H9 (cell line): ENCODE data around the gene CTDSPL2. TPM values are rescaled to one million over a fixed set of nuclear protein-coding genes. Genes with fewer than 3 reads are reported as not detected.

Experiments used
- DNase-seq: peaks from one replicate; pipeline ENCODE4 v3.0.0-alpha.2; 2017
- H2AFZ ChIP-seq: one replicate; pipeline ENCODE4 v1.6.1; 2013; ENCODE audit warnings: mild to moderate bottlenecking, low read length, control low read depth, moderate library complexity
- H2AK5ac ChIP-seq: 2 replicates; pipeline ENCODE4 v1.6.1; 2013; ENCODE audit warnings: low read length, control low read depth, mixed read lengths; ENCODE audit not compliant: insufficient read length
- H2BK120ac ChIP-seq: one replicate; pipeline ENCODE4 v1.6.1; 2013; ENCODE audit warnings: low read depth, mild to moderate bottlenecking, low read length, control low read depth, inconsistent platforms; ENCODE audit not compliant: poor library complexity, severe bottlenecking
- H2BK12ac ChIP-seq: 2 replicates; pipeline ENCODE4 v1.6.1; 2013; ENCODE audit warnings: low read length, control low read depth, mixed read lengths, low read depth; ENCODE audit not compliant: insufficient read length
- H2BK15ac ChIP-seq: 2 replicates; pipeline ENCODE4 v1.6.1; 2013; ENCODE audit warnings: low read depth, low read length, control low read depth
- H2BK20ac ChIP-seq: one replicate; pipeline ENCODE4 v1.6.1; 2013; ENCODE audit warnings: low read depth, mild to moderate bottlenecking, low read length, control low read depth, inconsistent platforms; ENCODE audit not compliant: poor library complexity, severe bottlenecking
- H2BK5ac ChIP-seq: 2 replicates; pipeline ENCODE4 v1.6.1; 2013; ENCODE audit warnings: low read length, control low read depth, mixed read lengths; ENCODE audit not compliant: insufficient read length
- H3K14ac ChIP-seq: 2 replicates; pipeline ENCODE4 v1.6.1; 2013; ENCODE audit warnings: low read length, control low read depth; ENCODE audit not compliant: insufficient read depth
- H3K18ac ChIP-seq: 2 replicates; pipeline ENCODE4 v1.6.1; 2013; ENCODE audit warnings: low read depth, mild to moderate bottlenecking, mixed read lengths, low read length, control low read depth; ENCODE audit not compliant: insufficient read length
- H3K23ac ChIP-seq: 2 replicates; pipeline ENCODE4 v1.6.1; 2013; ENCODE audit warnings: low read length, control low read depth, mixed read lengths, low read depth; ENCODE audit not compliant: insufficient read length
- H3K23me2 ChIP-seq: 2 replicates; pipeline ENCODE4 v1.6.1; 2013; ENCODE audit warnings: low read depth, mild to moderate bottlenecking, mixed read lengths, low read length, control low read depth; ENCODE audit not compliant: insufficient read length, poor library complexity, severe bottlenecking
- H3K27ac ChIP-seq: 2 replicates; pipeline ENCODE4 v1.5.1; 2013; ENCODE audit warnings: low read length, control low read depth, mixed read lengths, low read depth; ENCODE audit not compliant: insufficient read length
- H3K27me3 ChIP-seq: 2 replicates; pipeline ENCODE4 v1.6.1; 2013; ENCODE audit warnings: low read length, control low read depth, inconsistent platforms; ENCODE audit not compliant: insufficient read depth
- H3K4ac ChIP-seq: 2 replicates; pipeline ENCODE4 v1.6.1; 2013; ENCODE audit warnings: low read depth, mild to moderate bottlenecking, control low read depth, inconsistent platforms, low read length, moderate library complexity
- H3K4me1 ChIP-seq: 2 replicates; pipeline ENCODE4 v1.6.1; 2013; ENCODE audit warnings: low read length, control low read depth, inconsistent platforms; ENCODE audit not compliant: insufficient read depth
- H3K4me2 ChIP-seq: 2 replicates; pipeline ENCODE4 v1.6.1; 2013; ENCODE audit warnings: low read length, control low read depth, mixed read lengths; ENCODE audit not compliant: insufficient read length, insufficient read depth
- H3K56ac ChIP-seq: 2 replicates; pipeline ENCODE4 v1.6.1; 2013; ENCODE audit warnings: low read depth, mild to moderate bottlenecking, mixed read lengths, low read length, control low read depth; ENCODE audit not compliant: insufficient read length
- H3K79me1 ChIP-seq: 2 replicates; pipeline ENCODE4 v1.6.1; 2013; ENCODE audit warnings: low read depth, mild to moderate bottlenecking, moderate library complexity, low read length, control low read depth, inconsistent platforms; ENCODE audit not compliant: insufficient read depth, poor library complexity, severe bottlenecking
- H3K79me2 ChIP-seq: 2 replicates; pipeline ENCODE4 v1.6.1; 2013; ENCODE audit warnings: low read length, control low read depth, inconsistent platforms; ENCODE audit not compliant: insufficient read depth
- H3K9ac ChIP-seq: 2 replicates; pipeline ENCODE4 v1.6.1; 2013; ENCODE audit warnings: low read length, control low read depth, mixed read lengths; ENCODE audit not compliant: insufficient read length; ENCODE audit errors: extremely low read depth
- H3K9me3 ChIP-seq: one replicate; pipeline ENCODE4 v1.6.1; 2013; ENCODE audit warnings: low read depth, low read length, inconsistent platforms; ENCODE audit not compliant: control insufficient read depth
- H3T11ph ChIP-seq: one replicate; pipeline ENCODE4 v1.6.1; 2013; ENCODE audit warnings: mild to moderate bottlenecking, low read length, control low read depth, inconsistent platforms
- H4K20me1 ChIP-seq: one replicate; pipeline ENCODE4 v1.6.1; 2013; ENCODE audit not compliant: control insufficient read depth, insufficient read length, insufficient read depth
- H4K5ac ChIP-seq: 2 replicates; pipeline ENCODE4 v1.6.1; 2013; ENCODE audit warnings: low read depth, mild to moderate bottlenecking, mixed read lengths, low read length, control low read depth; ENCODE audit not compliant: insufficient read length
- H4K8ac ChIP-seq: replicated peaks from 2 replicates; pipeline ENCODE4 v1.6.1; 2013; ENCODE audit warnings: low read length, control low read depth, mixed read lengths, low read depth; ENCODE audit not compliant: insufficient read length
- H4K91ac ChIP-seq: 2 replicates; pipeline ENCODE4 v1.6.1; 2013; ENCODE audit warnings: low read depth, mild to moderate bottlenecking, moderate library complexity, mixed read lengths, low read length, control low read depth; ENCODE audit not compliant: insufficient read length
- H3K27ac Mint-ChIP-seq, 3 experiments: 2 replicates in 2 of 3; 3 replicates in 1 of 3; pipeline ENCODE4 v1.8.0; 2020 to 2021; ENCODE audit warnings: mixed read lengths in 3 of 3, mild to moderate bottlenecking in 1 of 3, moderate library complexity in 1 of 3
- H3K27me3 Mint-ChIP-seq: 2 replicates; pipeline ENCODE4 v1.8.0; 2021; ENCODE audit warnings: low read depth, mild to moderate bottlenecking, moderate library complexity, mixed read lengths
- H3K36me3 Mint-ChIP-seq, 3 experiments: 2 replicates in 2 of 3; 3 replicates in 1 of 3; pipeline ENCODE4 v1.8.0; 2020 to 2021; ENCODE audit warnings: low read depth in 3 of 3, mixed read lengths in 3 of 3; ENCODE audit not compliant: insufficient read depth in 1 of 3
- H3K4me1 Mint-ChIP-seq, 2 experiments: 2 replicates each; pipeline ENCODE4 v1.8.0; 2020; ENCODE audit warnings: mixed read lengths in 2 of 2
- H3K4me3 Mint-ChIP-seq, 2 experiments: 2 replicates in 1 of 2; 3 replicates in 1 of 2; pipeline ENCODE4 v1.8.0; 2020 to 2021; ENCODE audit warnings: mild to moderate bottlenecking in 2 of 2, mixed read lengths in 2 of 2, moderate library complexity in 1 of 2
- H3K9me3 Mint-ChIP-seq, 2 experiments: 2 replicates in 1 of 2; 3 replicates in 1 of 2; pipeline ENCODE4 v1.8.0; 2020; ENCODE audit warnings: mild to moderate bottlenecking in 2 of 2, mixed read lengths in 2 of 2, moderate library complexity in 1 of 2
- CTCF ChIP-seq: fragments of 200-600 bp; sonication (generic); conservative IDR thresholded peaks from 3 replicates; pipeline ENCODE4 v1.8.0; 2021; ENCODE audit warnings: antibody characterized with exemption, mild to moderate bottlenecking
- WGBS: extraction: QIAGEN DNeasy Blood & Tissue Kit; methylation state at CpG from one replicate; pipeline ENCODE4 v1.1.7; 2013; ENCODE audit warnings: missing lambda C conversion rate, low lambda C conversion rate, mixed read lengths; ENCODE audit not compliant: insufficient read length; ENCODE audit errors: extremely low coverage; 5-methylcytosine and 5-hydroxymethylcytosine counted together
- total RNA-seq: library from RNA; stranded (reverse); gene quantifications from 2 replicates; pipeline ENCODE4 v1.2.1, GENCODE V29; 2021

CTDSPL2 gene
- total RNA-seq, 1 experiment from 2014 or later, result 78.8 TPM

DNA sequence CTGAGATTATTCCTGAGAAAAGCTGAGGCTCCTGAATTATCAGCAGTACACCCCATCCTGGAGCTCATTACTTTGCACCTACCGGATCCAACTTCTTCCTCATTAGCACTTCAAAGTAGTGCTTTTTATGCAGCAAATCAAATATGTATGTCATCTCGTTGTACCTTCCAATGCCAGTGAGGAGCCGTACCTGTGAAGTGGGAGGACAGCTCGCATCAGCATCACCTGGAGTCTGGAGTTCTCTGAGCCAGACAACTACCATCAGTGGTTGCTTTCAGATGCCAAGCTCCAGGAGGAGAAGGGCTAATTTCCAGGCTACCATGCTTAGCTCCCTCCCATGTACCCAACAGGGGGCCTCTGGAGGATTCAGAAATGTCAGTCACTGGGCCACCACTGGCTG is 141.9 kb downstream of the CTDSPL2 start:
- Mint-ChIP-seq H3K9me3 (peaks cover 11 to 15% of the 10 kb centered on the region in 2 experiments; a peak in 4 of 5 replicates), H3K36me3 (peaks cover 42 to 62% (median 61%) of the 10 kb centered on the region in 3 experiments), H3K4me1 (no peaks in the 10 kb centered on the region), H3K27me3 (no peaks in the 10 kb centered on the region; the same call in 1 of the 2 replicates), H3K4me3 (no peak overlapping the region), H3K27ac (peak overlapping the region in 1 of 3 experiments; percentile 38; a peak in 1 of 7 replicates)
- TF ChIP-seq CTCF, result no peak
- Histone ChIP-seq H3K4me1 (no peaks in the 10 kb centered on the region), H2AFZ (no peak overlapping the region), H3K56ac (no peak overlapping the region), H3K4ac (no peak overlapping the region), H2BK12ac (no peak overlapping the region), H2AK5ac (no peak overlapping the region), H4K20me1 (no peaks in the 10 kb centered on the region), H2BK15ac (no peak overlapping the region), H4K91ac (no peak overlapping the region), H3K9me3 (peaks cover 19% of the 10 kb centered on the region), H4K5ac (no peak overlapping the region), H2BK120ac (no peak overlapping the region), H2BK20ac (no peak overlapping the region), H3K27ac (no peak overlapping the region), H3K9ac (no peak overlapping the region), H3K18ac (no peak overlapping the region), H2BK5ac (no peak overlapping the region), H3T11ph (no peak overlapping the region), H3K79me2 (no peaks in the 10 kb centered on the region), H3K23me2 (no peaks in the 10 kb centered on the region), H4K8ac (no peak overlapping the region), H3K14ac (no peak overlapping the region), H3K23ac (no peak overlapping the region), H3K27me3 (no peaks in the 10 kb centered on the region), H3K79me1 (no peaks in the 10 kb centered on the region), H3K4me2 (no peak overlapping the region)
- DNase-seq, result no peak
- no CpG with 5 or more reads among the region's 4 CpGs for WGBS
